Endothelial cell of hepatic sinusoid (primary cell): Measurements from ENCODE around the gene LCE1A.

Experiments used
- in situ Hi-C: cut with HindIII; loops from 2 replicates; pipeline ENCODE4 v1.10.0; 2017; ENCODE audit warnings: low sequenced_read_pairs

LCE1A gene

GRCh38 chr1:152869808-152870419, 42.6 kb downstream of the LCE1A start:
- in situ Hi-C loops = no loop called here

- in situ Hi-C loops = no loop called here
Observed at GRCh38 chr1:152870831-152871730, 43.8 kb downstream of the LCE1A start.

- in situ Hi-C loops = no loop called here
Observed at GRCh38 chr1:152871731-152872126, 44.5 kb downstream of the LCE1A start.

GRCh38 chr1:152873495-152873894, 46.2 kb downstream of the LCE1A start:
- in situ Hi-C loops = no loop called here

- in situ Hi-C loops = no loop called here
Observed at GRCh38 chr1:152876827-152877226, 49.6 kb downstream of the LCE1A start.
